Stimulated activated naive CD4-positive, alpha-beta T cell treated with Interleukin-2 at 50 U/mL for 16 hours (primary cell): ENCODE measurements around the gene ICA1L.

Experiments
- DNase-seq: peaks from one replicate; lab custom pipeline; 2025; lab: John Stamatoyannopoulos, UW

Gene ICA1L

GRCh38 chr2:202743613-202744012, 128.0 kb downstream of the ICA1L start:
- DNase-seq: no peak

GRCh38 chr2:202736826-202737225, 134.7 kb downstream of the ICA1L start:
- DNase-seq: no peak

GRCh38 chr2:202726070-202726469, 145.5 kb downstream of the ICA1L start:
- no peak for DNase-seq

- no peak for DNase-seq
Observed at GRCh38 chr2:202723746-202724145, 147.8 kb downstream of the ICA1L start.
